Dedifferentiated amniotic fluid mesenchymal stem cell (primary cell): Measurements from ENCODE around the gene LYPD1.

ENCODE experiments used
- DNase-seq: peaks from one replicate; pipeline ENCODE4 v3.0.0-alpha.2; 2016; ENCODE audit errors: extremely low spot score

Gene LYPD1

DNA sequence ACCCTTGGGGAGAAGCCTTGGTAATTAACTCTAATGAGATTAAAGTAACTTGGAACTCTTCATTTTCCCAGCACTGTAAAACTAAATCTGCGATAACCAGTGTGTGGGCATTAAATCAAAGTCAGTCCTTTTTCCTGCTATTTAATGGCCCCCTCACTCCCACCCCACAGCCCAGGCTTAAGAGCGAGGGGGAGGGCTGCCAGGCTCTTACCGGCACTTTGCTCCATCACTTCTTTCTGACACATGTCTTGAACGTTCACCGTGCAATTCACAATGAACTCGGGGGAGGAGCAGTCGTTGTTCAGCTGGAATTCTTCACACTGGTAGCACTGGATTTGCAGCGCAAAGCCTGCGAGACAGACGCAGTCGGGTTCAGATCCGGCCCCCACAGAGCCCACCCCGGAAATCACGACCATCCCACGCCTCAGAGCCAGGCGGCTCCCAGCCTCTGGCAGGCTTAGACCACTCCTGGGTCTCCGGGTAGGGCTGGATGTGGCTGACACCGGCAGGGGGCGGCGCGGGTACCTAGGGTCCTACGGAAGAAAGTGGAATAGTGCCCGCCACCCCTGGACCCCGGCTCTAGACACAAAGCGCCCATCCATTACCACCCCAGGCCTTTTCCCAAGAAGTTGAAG, 1.7 kb downstream of the LYPD1 start:
- DNase-seq: no peak

DNA sequence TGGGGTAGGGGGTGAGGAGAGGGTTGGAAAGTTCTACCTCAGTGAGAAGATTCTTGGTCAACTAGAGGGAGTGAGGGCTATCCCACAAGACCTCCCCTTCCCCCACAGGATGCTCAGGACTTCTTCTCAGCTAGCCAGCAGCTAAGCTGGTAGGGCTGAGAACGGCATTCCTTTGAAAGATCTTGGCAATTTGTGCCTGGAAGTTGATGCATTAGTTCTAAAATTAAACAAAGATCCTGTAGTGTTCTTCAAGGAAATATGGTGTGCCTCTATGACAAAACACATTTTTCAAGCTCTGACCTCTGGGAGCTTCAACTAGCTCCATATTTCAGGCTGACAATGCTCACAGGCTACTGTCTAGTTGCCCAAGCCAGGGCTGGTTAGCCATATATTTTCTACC, 2.3 kb downstream of the LYPD1 start:
- no peak for DNase-seq

DNA sequence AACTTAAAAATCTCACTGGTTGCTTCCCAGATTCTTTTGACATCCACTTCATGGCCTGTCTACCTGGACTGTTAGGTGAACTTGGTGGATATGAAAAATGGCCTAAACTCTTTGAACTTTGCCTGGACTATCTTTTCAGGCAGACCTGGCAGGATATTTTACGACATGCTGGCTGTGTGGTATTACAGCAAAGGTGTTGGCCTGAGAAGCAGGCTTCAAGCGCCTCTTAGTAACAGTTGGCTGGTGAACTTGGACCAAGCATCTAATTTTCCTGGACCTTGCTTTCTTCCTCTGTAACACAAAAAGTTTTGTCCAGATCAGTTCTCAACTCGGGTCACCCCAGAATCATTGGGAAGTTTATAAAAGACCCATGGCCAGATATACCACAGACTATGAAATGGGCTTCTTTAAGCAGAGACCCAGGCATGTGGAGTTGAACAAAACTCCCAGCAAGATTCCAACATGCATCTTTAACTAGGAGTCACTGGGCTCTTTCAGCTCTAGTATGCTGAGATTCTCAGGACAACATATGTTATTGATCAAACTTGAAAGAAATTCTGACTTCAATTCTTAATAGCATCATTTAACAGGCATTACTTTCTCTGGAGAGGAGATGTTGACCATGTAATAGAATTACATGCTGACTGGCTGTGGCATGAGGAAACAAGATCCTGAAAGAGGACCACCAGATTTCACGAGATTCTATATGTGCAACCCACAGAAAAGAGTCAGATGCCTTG, 4.4 kb downstream of the LYPD1 start:
- DNase-seq: no peak

DNA sequence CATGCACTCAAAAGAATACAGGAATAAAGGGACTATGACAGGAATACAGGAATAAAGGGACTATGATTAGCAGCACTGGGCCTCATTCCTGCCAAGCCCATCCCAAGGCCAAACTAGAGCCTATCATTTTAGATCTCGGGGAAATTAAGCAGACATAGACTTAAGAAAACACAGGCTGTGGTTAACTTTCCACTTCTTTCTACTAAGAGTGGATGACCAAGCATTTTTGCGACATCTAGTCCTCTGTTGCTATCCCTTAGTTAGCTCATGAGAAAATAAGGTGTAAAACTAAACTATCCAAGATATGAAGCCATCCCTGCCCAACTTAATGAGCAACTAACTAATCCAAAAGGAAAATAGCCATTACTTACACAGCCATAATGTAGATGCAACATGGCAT, 5.9 kb downstream of the LYPD1 start:
- DNase-seq: no peak

DNA sequence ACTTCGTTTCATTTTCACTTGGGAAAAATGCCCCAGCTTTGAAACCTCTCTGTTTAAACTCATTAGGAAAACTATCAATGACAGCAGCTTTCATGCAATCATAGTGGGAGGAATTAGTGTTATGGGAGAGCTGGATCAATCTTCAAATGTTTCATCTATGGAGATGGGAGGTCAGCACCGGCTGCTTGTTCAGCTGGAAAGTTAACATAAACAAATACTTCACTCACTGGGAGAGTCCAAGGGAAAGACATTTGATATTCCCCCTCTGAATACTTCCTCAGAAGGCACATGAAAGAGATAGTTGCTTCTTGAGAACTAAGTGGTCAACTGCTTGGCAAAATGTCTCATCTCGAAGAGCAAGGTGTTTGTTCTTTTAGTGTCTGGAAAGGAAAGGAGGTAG, 7.3 kb downstream of the LYPD1 start:
- no peak for DNase-seq

DNA sequence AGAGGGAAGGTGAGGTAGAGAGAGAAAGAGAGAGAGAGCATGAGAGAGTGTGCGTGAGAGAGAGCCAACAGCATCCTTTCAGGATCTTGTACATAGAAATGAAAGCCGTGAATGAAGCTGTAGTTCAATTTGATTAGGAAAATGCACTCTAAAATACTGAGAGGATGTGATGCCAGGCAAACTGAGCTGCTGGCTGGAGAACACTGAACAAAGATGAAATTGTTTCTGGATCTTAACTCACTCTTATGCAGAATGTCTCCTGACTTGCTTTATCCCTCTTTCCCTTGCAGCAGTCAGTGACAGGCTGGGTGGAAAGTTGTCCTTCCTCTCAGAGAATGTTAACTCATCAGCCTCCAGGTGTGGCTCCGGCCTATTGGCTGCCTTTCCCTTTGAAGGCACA, 10.7 kb downstream of the LYPD1 start:
- DNase-seq: no peak

DNA sequence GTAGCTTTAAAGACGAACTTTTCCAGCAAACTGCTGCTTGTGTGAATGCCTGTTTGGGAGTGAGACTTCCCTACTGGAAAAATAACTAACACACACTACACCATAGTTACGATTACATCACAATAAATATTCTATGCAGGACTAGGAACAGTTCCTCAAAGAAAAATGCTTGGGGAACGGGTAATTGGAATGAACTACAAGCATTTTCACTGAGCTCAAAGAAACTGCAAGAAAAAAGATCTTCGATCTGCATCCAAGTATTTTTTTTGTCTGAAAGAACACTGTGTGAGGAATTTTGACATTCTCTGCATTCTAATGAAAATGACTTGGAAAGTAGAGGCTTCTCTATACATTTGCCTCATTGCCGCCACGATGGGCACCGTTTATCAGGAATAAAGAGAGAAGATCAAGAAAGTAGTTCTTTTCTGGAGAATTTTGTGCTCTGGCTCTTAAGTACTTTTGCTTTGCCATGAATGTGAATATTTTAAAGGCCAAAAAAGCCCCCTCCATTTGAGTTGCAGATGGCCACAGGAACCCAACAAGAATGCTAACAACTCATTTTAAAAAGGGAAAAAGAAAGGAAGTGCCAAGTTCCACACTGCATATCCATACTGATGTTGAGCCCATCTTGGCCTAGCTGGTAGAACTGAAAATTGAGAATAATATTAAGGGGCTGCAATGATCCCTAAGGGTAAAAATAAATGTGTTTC, 13.6 kb downstream of the LYPD1 start:
- no peak for DNase-seq

DNA sequence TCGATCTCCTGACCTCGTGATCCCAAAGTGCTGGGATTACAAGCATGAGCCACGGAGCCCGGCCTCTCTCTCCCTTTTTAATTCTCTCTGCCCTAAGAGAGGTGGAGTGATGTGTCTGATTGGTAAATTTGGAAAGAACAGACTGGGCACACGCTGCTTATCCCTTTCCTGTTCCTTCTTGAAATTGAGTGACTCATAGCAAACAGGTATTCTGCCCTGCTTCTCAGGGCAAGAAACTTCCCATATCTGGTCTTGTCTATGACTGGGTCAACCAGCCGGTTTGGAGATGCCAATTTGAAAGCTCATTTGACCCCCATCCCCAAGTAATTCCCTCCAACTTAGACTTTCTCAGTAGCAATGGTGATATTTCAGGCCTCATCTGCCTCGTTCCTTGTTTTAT, 15.0 kb downstream of the LYPD1 start:
- no peak for DNase-seq

DNA sequence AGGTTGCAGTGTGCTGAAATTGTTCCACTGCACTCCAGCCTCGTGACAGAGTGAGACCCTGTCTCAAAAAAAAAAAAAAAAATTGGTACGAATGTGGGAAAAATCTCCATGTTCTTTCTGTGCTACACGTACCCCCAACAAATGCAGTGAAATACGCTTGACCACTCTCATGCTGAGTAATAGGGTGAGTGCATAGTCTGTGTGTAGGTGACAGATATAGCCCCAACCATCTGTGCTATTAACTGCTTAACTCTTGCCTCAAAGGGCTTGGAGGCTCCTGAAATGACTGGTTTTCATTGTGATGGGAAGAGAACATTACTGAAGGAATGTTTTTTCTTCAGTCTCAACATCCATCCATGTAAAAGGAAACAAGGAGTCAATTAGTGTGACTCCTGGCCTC, 15.7 kb downstream of the LYPD1 start:
- no peak for DNase-seq

DNA sequence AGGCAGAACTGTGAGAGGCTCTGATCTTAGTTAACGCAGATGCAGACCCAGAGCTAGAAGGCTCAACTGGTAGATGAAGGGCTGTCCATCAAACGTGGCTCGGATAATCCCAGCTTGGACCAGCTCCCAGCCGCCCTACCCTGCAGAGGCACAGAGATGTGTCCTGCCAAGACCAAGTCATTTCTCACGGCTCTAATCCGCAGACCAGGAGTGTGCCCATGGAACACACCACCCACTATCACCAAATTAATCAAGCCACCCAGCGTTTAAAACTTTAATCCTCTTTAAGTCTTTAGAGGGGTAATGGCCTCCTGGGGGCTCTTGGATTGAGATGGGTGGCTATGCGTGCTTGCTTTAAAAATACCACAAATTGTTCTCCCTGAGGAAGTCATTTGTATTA, 17.5 kb downstream of the LYPD1 start:
- no peak for DNase-seq

DNA sequence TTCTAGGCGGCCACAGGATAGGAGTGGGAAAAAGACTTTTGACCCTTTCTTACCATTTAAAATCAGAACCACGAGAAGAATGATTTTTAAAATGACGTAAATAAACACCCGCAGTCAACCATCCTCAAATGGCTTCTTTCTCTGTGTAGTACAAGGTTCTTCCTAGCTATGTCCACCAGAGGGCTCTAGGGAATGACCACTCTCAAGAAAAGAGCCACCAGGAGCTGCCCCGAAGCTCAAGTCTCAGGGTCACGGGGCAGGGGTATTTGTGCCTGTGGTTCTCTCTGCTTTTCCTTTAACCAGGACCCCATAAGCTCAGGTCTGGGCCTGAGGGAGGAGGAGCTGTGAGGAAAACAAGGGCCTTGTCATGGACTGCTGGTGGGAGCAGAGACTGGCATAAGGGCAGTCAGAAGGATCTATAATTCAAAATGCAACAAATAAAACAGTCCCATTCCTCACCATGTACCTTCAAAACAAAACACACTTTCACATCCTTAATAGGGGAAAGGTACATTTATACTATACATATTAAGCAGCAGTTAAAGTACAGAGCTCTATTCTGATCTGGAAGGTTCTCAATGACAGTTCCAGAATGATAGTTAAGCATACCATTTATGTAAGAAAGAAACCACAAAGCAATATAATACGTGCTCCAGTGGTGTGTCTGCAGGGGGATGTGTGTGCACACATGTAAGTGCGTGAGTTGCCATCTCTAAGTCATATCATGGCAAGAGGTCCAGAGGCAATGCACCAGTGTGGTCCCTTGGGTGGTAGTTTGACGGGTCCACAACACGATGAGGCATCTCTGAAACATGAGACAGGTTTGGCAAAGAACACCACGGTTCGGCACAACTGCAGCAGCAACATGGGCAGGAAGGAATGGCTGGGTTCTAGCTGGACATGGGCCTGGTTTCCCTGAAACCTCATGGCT, 18.6 kb downstream of the LYPD1 start:
- DNase-seq: no peak

DNA sequence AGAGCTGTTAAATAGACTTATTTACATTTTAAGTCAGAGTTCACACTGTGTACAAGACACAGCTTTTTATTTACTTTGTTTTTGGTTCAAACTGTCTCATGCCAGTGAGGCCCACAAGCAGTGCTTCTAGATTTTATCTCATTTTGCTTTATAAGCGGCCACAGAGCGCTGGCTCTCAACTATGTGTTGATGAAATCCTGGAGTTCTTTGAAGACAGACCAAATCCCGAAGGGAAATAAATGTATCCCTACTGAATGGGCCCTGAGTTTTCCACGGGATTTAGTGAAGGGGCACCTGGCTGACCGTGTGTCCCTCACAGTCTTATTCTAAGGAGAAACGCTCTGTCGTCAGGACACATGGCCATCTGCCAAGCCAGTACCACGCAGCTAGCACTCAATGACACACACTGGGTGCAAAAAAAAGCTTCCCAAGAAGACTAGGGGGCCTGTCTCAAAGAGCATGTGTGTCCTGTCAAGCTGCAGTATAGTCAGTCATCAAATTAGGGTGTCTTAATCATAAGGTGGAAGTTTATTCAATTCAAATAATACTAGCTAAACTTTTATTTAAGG, 23.4 kb downstream of the LYPD1 start:
- no peak for DNase-seq

DNA sequence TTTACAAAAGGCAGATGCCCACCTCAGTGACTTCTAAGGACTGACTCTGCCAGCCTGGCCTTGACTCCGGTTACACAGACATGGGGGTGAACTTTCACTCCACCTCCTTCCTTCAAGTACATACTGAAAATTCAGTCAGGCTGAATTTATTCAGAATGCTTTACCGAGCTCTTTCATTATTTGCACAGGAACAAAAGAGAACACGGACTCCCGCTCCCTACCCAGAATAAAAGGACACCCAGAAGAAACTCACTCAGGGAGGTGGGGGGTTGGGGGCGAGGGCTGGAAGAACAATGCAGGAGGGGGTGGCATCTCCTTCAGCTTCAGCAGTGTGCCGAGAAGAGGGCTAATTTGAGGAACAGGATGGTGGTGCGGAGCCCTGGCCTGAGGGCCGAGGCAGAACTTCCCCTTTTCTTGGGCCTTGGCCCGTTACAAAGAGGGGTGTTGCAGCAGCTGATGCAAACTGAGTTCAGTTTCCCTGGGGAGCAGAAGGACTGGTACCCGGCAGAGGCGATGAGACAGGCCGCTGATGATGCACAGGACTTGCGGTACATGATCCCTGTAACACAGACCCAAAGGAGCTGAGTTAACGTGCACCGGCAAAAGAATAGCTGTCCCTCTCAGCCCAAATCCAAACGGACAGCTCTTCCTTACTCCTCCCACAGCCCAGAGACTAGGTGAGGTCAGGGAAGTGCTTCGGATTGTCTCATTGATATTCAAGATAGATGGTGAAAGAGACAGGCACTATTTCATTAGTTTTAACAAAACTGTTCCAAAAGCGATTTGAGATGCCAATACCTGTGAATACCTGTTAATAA, 24.1 kb downstream of the LYPD1 start:
- DNase-seq: no peak

DNA sequence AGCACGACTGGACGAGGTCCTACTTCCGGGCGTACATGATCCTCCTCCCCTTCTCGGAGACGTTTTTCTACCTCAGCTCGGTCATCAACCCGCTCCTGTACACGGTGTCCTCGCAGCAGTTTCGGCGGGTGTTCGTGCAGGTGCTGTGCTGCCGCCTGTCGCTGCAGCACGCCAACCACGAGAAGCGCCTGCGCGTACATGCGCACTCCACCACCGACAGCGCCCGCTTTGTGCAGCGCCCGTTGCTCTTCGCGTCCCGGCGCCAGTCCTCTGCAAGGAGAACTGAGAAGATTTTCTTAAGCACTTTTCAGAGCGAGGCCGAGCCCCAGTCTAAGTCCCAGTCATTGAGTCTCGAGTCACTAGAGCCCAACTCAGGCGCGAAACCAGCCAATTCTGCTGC, 24.8 kb downstream of the LYPD1 start:
- DNase-seq: no peak

DNA sequence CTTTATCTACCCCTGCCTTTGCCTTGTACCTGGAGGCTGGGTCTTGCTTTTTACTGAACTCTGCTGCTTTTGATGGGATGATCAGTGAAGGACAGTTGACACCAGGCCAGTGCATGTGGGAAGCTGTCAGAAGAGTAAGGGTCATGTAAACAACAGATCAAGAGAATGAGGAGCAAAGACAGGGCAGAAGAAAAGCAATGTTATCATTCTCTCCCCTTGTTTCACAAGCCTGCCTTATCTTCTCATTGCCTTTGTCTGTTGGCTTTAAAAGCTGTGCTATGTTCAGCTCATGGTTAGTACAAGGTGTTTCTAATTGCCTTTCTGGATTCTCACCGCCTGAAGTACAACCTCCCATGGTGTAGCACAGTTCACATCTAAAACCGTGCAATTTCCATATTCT, 27.6 kb downstream of the LYPD1 start:
- no peak for DNase-seq

DNA sequence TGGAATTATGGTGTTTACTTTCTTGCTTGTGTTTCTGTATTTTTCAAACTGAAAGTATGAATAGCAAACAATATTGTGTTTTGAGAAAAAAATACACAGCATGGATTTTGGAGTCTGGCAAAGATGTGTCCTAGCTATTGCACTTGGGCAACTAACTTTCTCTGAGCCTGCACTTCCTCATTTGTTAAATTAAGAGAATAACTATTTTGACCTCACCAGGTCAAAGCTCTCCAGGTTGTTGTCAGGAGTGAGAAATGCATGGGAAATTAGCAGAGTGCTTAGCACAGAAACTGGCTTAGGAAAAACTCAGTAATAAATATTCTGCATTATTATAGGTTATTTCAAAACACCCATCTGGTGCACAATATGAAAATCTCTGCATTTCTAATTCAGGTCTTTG, 28.2 kb downstream of the LYPD1 start:
- no peak for DNase-seq

DNA sequence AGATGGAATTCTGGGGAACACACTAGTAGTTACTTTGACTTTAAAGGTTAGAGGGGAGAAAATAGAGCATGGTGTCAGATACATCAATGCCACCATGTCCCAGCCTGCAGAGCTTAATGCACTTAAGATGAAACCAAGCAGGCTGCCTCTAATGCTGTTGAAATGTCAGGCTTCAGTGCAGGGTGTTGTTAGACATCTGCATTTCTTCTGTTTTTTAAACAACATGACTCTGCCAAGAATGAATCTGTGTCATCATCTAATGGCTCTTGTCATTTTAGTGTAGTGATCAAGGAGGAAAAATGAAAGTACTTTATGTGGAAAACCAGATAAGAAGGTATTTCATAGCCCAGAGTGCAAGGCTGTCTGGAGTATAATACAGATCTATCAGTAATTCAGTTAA, 29.9 kb downstream of the LYPD1 start:
- DNase-seq: no peak

DNA sequence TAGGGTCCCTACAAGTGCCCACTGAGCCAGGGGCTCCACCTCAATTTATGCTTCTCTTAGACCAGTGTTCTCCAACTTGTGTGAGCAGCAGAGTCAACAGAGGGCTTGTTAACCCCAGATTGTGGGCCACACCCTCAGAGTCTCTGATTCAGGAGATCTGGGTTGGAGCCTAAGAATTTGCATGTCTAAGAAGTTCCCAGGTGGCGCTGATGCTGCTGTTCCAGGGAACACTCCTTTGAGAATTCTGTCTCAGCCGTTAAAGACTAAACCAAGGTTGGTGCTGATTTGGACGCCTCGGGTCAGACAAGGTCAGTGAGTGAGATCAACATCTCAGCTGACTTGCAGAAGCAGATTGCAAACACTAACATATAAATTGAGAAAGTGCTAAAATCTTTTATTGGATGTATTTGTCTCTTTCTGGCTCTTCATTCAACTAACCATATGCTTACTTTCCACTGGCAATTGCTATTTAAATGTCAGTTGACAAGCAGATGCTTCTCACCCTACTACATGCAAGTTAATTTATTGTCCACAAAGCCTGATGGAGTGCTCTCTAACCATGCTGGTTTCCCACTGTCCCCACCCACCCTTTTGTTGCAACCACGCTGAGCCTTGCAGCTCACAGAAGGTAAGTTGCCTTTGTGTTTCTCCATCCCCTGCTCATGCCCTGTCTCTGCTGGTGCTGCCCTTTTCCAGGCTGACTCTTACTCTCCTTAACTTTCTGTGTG, 31.5 kb downstream of the LYPD1 start:
- no peak for DNase-seq

DNA sequence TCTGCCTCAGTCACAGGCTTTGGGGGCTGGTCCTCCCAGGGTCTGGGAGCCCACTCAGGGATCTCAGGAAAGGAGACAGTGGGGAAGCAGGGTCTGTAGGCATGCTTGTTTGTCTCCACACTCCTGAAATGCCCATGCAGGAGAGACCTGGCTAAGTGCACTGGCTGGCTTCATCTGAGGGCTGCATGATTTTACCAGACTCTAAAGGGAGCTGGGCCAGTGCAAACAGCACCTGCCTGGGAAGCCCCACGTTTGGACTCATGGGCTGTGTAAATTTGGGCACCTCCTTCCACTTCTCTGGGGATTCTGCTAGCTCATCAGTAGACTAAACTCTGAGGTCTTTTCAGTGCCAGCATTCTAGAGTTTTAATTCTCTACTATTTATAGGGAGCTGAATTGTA, 33.7 kb downstream of the LYPD1 start:
- DNase-seq: no peak

DNA sequence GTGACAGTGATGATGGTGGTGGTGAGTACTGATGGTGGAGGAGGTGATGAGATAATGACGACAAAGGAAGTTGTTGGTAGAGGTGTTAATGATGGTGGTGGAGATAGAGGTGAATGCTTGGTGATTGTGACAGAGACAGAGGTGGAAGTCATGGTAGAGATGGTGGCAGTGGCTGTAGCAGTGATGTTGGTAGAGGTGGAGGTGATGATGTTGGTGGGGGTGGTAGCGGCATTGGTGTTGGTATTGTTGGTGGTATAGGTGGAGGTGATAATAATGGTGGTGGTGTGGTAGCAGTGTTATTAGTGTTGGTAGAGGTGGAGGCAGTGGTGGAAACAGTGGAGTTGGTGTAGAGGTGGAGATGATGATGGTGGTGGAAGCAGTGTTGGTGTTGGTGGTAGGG, 36.4 kb downstream of the LYPD1 start:
- DNase-seq: no peak
